Calu3 (cell line): ENCODE data around the gene ITGAD. TPM values are rescaled to one million over a fixed set of nuclear protein-coding genes. Genes with fewer than 3 reads are reported as not detected.

Experiments
- BruUV-seq: library from RNA; stranded (reverse); fragments of 400-500 nt; replicated peaks from 2 replicates; lab custom pipeline; 2021; lab: Mats Ljungman, UMichigan
- CTCF ChIA-PET: fragments of 300-600 bp; sonication (Branson Sonifier 250); formaldehyde crosslinking; loops from one replicate; lab custom pipeline; 2022; ENCODE audit warnings: antibody characterized with exemption; lab: Charles Lee
- DNase-seq: peaks from one replicate; pipeline ENCODE4 v3.0.0; 2022
- H3K27ac Mint-ChIP-seq: one replicate; pipeline ENCODE4 v1.8.0; 2022; ENCODE audit warnings: mixed read lengths; ENCODE audit not compliant: unreplicated experiment
- H3K27me3 Mint-ChIP-seq: one replicate; pipeline ENCODE4 v1.8.0; 2022; ENCODE audit warnings: mixed read lengths; ENCODE audit not compliant: unreplicated experiment
- H3K36me3 Mint-ChIP-seq: one replicate; pipeline ENCODE4 v1.8.0; 2022; ENCODE audit warnings: mild to moderate bottlenecking, moderate library complexity, mixed read lengths; ENCODE audit not compliant: insufficient read depth, unreplicated experiment
- H3K4me1 Mint-ChIP-seq: one replicate; pipeline ENCODE4 v1.8.0; 2022; ENCODE audit warnings: mild to moderate bottlenecking, low read depth, mixed read lengths; ENCODE audit not compliant: unreplicated experiment
- H3K4me3 Mint-ChIP-seq: one replicate; pipeline ENCODE4 v1.8.0; 2022; ENCODE audit warnings: mild to moderate bottlenecking, low read depth, moderate library complexity, mixed read lengths; ENCODE audit not compliant: unreplicated experiment
- H3K9me3 Mint-ChIP-seq: one replicate; pipeline ENCODE4 v1.8.0; 2022; ENCODE audit warnings: low read depth, mixed read lengths; ENCODE audit not compliant: unreplicated experiment
- CTCF ChIP-seq: fragments of 200-600 bp; IDR thresholded peaks from one replicate; pipeline ENCODE4 v1.8.0; 2022; ENCODE audit warnings: antibody characterized with exemption; ENCODE audit not compliant: unreplicated experiment
- intact Hi-C: fragments of 100-400 bp; cut with micrococcal nuclease; formaldehyde crosslinking; loops from one replicate; pipeline ENCODE4 v1.10.0; 2022; ENCODE audit not compliant: unreplicated experiment
- total RNA-seq: library from RNA; stranded (reverse); gene quantifications from 2 replicates; pipeline ENCODE4 v1.2.3, GENCODE V29; 2022

The ITGAD gene
- total RNA-seq, 1 experiment from 2014 or later, result not detected

DNA sequence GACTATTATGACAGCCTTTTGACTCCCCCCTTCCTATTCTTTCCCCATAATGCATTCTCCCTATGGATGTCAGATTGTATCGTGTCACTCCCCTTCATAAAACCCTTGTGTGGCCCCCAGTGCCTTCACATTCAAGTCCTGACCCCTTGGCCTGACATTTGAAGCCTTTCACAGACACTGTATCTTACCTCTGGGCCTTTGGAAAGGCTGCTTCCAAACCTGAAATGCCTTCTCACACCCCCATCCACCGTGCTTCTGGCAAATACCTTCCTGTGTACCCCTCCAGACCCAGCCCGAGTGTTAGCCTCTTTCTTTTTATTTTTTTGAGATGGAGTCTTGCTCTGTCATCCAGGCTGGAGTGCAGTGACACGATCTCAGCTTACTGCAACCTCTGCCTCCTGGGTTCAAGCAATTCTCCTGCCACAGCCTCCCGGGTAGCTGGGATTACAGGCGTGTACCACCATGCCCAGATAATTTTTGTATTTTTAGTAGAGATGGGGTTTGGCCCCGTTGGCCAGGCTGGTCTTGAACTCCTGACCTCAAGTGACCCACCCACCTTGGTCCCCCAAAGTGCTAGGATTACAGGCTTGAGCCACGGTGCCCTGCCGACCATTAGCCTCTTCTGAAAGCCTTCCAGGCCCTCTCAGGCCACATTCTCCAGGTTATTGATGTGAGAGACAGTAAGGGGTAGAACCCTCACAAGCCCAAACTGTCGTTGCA, 68.2 kb downstream of the ITGAD start:
- peaks cover 48% of the 10 kb centered on the region for H3K36me3 Mint-ChIP-seq
- H3K27me3 Mint-ChIP-seq, result no peaks in the 10 kb centered on the region
- DNase-seq, result no peak
- peaks cover 18% of the 10 kb centered on the region for H3K4me1 Mint-ChIP-seq
- CTCF ChIA-PET, result interaction anchor here (0.5 to 3.6 kb wide), 8 partner anchors 10 to 476 kb away, joined by 3 to 24 read pairs (median 4); partner anchors contain the start of genes HSD3B7, RUSF1, TGFB1I1 and ZNF843
- TF ChIP-seq CTCF, result no peak
- peak overlapping the region; percentile 2 for H3K27ac Mint-ChIP-seq
- BruUV-seq, result no TSS peak
- no peaks in the 10 kb centered on the region for H3K9me3 Mint-ChIP-seq
- no peak overlapping the region for H3K4me3 Mint-ChIP-seq
- intact Hi-C loops, result loop anchor here (2.0 kb wide), 1 partner anchor 15 kb away; no protein-coding TSS in a partner anchor

- Mint-ChIP-seq H3K4me3 (no peak overlapping the region), H3K36me3 (peaks cover 48% of the 10 kb centered on the region), H3K4me1 (peaks cover 18% of the 10 kb centered on the region), H3K27ac (no peak overlapping the region), H3K27me3 (no peaks in the 10 kb centered on the region), H3K9me3 (no peaks in the 10 kb centered on the region)
- no TSS peak for BruUV-seq
- CTCF ChIA-PET, result interaction anchor here (0.6 kb wide), 1 partner anchor 15 kb away, joined by 6 read pairs; no protein-coding TSS in a partner anchor
- DNase-seq, result no peak
- TF ChIP-seq CTCF, result no peak
- intact Hi-C loops, result loop anchor here (2.0 kb wide), 1 partner anchor 15 kb away; no protein-coding TSS in a partner anchor
These were observed 69.0 kb downstream of the ITGAD start for GRCh38 chr16:31461921-31462804.

- no peak overlapping the region for H3K27ac Mint-ChIP-seq
- intact Hi-C loops, result no loop called here
- no peak for DNase-seq
- no peak overlapping the region for H3K4me3 Mint-ChIP-seq
- peaks cover 18% of the 10 kb centered on the region for H3K4me1 Mint-ChIP-seq
- no peak for TF ChIP-seq CTCF
- BruUV-seq, result no TSS peak
- peaks cover 29% of the 10 kb centered on the region for H3K36me3 Mint-ChIP-seq
- CTCF ChIA-PET, result no interaction called here
- no peaks in the 10 kb centered on the region for H3K27me3 Mint-ChIP-seq
- no peaks in the 10 kb centered on the region for H3K9me3 Mint-ChIP-seq
These were observed 71.2 kb downstream of the ITGAD start for GRCh38 chr16:31464348-31464769.

DNA sequence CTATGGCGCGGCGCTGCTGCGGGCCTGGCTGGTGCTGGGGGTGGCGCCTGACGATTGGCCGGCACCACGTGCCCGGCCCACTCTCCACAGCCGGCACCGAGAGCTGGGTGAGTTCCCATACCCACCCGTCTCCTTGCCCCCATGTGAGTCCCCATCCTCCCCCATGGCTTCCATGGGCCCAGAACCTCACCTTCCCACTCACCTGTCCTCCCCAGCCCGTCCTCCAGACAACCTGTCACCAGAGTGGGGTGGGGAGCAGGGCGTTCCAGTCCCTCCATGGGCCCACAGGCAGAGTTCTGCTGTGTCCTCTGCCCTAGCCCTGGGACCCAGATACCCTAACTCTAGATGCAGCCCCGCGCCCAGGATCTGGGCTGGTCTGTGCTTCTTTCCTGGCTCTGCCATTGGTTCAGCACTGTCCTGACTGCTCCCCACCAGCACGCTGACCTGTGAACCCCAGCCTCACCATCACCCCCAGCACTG, 71.7 kb downstream of the ITGAD start:
- BruUV-seq, result no TSS peak
- H3K27me3 Mint-ChIP-seq, result no peaks in the 10 kb centered on the region
- H3K4me3 Mint-ChIP-seq, result no peak overlapping the region
- peaks cover 24% of the 10 kb centered on the region for H3K36me3 Mint-ChIP-seq
- H3K4me1 Mint-ChIP-seq, result peaks cover 17% of the 10 kb centered on the region
- no peak for DNase-seq
- CTCF ChIA-PET, result no interaction called here
- no peak for TF ChIP-seq CTCF
- no peak overlapping the region for H3K27ac Mint-ChIP-seq
- no peaks in the 10 kb centered on the region for H3K9me3 Mint-ChIP-seq
- intact Hi-C loops, result no loop called here
